ENCODE measurements around the gene NMBR.
"Not testable (repeated sequence)": the region's sequence is repeated elsewhere in the genome, so short reads cannot be mapped to it uniquely, and the experiment has no call there.

The NMBR gene

GRCh38 chr6:142146828-142147662, at the start of gene NMBR, which contains the start of gene VTA1:
TSS of gene NMBR (minus strand) at chr6:142147122. CDS start at chr6:142088658, 58,464 bp downstream.
TSS of gene VTA1 (plus strand) at chr6:142147263. CDS start at chr6:142147288, 25 bp downstream.
- peak; percentile 98 for DNase-seq

DNA sequence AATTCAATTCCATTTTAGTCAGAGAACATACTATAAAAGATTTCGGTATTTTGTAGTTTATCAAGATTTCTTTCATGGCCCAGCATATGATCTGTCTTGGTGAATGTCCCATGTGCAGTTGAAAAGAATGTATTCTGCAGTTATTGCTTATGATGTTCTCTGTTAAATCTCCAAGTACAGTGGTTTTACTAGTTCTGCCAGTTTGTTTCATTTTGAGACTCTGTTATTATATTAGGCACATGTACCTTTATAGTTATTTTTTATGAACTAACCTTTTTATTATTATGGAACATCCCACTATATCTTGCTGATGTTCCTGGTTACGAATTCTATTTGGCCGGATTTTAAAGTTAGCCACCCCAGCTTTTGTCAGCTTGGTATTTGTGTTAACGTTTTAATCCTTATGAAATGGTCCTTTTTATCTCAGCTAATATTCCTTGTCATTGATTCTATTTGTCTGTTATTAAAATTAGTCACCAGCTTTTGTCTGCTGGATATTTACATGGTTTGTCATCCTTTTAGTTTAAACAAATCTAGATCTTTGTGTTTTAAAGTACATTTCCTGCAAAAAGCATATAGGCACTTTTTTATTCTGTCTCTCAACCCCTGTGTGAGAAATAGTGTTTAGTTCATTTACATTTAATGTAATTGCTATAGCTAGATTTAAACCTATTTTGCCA, 49.1 kb upstream of the NMBR start:
- no peak for DNase-seq

- DNase-seq: no peak
These were observed 46.7 kb upstream of the NMBR start for GRCh38 chr6:142193621-142194020.

DNA sequence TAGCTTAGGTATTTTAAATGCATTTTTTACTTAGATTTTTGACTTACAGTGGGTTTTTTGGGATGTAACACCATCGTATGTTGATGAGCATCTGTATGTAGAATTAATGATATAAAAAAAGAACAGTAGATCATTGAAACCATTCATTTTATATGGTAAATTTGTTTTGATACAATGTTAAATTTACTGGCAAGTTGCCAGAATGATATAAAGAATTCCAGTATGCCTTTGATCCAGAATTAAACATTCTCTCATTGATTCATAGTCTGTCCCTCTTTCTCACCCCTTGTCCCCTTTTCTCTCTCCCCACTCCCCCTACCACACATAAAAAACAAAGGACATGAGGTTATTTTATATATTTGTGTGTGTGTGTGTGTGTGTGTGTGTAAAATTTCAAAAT, 45.4 kb upstream of the NMBR start:
- DNase-seq: no peak

- no peak for DNase-seq
These were observed 42.1 kb upstream of the NMBR start for GRCh38 chr6:142189057-142189456.

GRCh38 chr6:142188341-142188740, 41.4 kb upstream of the NMBR start:
- not testable (repeated sequence) for DNase-seq

DNA sequence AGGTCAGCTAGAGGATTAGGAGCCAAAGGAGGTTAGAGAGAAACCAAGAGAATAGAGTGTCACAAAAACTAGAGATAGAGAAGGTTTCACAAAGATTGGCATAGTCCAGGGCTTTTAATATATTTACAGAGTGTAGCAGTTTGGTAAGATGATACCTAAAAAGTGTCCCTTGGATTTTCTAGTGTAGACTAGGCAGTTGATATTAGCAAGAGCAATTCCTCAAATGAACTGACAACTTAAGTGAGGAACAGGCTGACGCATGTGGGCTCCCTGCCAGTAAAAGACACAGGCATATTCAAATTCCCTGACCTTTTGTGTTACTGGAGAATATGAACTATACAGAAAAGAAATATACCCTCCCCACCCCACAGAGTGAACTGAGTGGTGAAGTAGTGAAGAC, 40.3 kb upstream of the NMBR start:
- no peak for DNase-seq

- DNase-seq: no peak
These were observed 38.7 kb upstream of the NMBR start for GRCh38 chr6:142185641-142186040.

DNA sequence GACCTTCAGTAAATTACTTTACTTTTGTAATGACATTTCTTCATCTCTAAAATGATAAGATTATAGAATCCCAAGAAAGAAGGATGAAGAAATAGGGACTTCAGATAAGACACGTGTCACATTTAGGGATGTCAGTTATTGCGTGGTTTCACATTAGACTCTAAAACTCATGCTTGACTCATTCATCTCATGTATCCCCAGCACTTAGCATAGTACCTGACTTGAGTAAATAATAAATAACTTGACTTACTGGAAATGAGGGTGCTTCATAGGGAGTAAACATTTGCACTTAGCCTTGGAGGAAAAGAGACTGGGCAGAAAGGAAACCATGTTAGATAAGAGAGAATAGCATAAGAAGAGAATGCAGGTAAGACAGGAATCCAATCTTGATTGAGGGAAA, 37.4 kb upstream of the NMBR start:
- no peak for DNase-seq

DNA sequence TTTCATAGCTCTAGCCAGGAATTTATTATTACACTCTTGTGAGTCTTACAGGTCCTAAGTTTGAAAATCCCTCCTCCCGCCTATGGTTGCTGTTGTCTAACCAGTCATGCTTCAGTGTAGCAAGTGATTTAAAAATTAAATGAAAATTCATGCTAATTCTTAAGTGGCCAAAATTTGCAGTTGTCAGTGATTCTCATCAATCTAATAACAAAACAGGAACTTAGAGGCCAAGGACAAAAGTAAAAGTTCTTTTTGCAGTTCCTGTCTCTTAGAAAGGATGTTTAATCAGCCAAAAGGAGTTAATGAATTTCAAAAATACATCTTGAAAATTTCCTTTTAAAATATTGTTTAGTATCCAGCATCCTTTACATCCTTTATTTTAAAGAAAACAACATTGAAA, 36.4 kb upstream of the NMBR start:
- no peak for DNase-seq

GRCh38 chr6:142182004-142182403, 35.1 kb upstream of the NMBR start:
- DNase-seq: no peak

- no peak for DNase-seq
These were observed 31.2 kb upstream of the NMBR start for GRCh38 chr6:142178129-142178528.

GRCh38 chr6:142174703-142175102, 27.8 kb upstream of the NMBR start:
- DNase-seq: no peak

- no peak for DNase-seq
These were observed 27.1 kb upstream of the NMBR start for GRCh38 chr6:142173980-142174379.

DNA sequence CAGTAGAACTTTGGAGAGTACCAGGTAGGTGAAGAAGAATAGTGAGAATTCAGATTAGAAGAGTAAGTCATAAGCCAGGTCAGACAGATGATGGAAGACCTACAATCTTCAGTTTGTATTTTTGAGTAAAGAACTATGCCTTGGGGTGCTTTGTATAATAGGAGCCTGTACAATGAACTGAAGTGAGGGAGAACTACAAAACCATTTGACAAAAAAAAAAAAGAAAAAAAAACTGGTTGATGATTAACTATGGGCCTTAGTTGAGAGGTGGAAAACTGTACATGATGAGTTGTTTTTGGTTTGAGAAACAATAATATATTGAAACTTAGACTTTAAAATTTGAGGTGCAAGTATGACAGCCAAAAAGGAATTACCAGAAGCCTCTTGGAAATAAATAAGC, 25.8 kb upstream of the NMBR start:
- DNase-seq: no peak

GRCh38 chr6:142171351-142171750, 24.4 kb upstream of the NMBR start:
- no peak for DNase-seq

DNA sequence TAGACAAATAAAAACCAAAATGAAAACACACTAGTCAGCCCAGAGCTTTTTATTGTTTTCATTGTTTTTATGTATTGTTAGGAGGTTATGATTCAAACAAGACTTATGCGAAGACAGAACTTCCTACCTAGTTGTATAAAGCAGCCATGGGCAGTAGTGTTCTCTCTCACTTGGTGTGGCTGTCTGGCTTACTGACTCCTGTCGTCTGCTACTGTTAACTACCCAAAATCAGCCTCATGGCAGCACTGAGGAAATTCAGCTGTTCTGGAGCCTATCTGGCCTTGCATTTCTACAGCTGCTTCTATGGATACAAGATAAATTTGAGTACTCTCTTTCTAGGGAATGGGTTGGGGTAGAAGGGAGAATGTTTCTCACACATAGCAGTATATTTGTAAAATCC, 20.6 kb upstream of the NMBR start:
- no peak for DNase-seq

DNA sequence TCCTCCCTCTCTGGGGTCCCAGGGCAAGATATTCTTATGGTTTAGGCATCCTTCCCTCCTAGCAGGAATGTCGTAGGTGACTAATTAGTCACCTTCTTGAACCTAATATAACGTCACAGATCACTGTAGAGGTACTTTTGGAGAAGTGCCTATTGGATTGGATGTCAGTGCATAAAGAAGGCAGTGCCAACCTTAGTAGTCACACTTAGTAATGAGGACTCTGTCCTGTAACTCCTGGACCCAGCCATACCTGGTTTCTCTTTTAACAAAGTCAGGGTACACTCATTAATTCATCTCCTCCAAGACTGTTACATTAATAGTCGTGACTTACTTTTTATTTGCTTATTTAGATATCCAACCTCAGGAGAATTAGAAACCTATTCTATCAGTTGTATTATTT, 20.1 kb upstream of the NMBR start:
- no peak for DNase-seq

DNA sequence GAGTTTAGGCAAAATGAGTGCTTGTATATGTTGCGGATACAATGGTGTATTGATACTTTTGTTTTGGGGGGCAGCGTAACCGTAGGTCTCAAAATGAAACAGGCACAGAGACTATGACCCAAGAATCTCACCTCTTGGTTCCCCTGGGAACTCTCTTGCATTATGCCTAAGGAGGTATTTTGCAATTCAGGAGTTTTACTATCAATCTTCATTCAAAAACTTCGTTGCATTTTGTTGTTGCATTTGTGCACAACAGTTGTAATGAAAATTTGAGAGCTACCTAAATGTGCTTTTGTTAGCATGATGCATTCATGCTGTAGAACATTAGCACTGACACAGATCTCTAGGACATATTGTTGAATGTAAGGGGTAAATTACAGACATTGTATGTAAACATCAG, 18.3 kb upstream of the NMBR start:
- DNase-seq: no peak

DNA sequence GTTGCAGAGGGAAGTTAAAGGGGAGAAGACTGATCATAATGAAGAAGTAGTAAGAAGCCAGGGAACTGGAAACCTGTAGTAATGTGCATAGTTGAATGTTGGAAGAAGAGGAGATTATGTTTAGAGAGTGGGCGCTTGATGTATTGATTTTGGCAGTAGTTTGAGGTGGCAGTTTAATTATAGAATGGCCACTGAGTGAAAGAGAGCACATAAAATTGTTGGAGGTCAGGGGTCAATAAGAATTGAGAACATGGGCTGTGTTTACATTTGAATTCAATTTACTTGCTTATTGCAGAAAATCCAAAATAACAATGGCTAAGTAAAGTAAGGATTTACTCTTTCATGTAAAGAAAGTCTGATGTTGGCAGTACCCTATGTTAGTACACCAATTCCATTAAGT, 15.9 kb upstream of the NMBR start:
- no peak for DNase-seq

GRCh38 chr6:142156758-142157068, 9.8 kb upstream of the NMBR start:
- not testable (repeated sequence) for DNase-seq

DNA sequence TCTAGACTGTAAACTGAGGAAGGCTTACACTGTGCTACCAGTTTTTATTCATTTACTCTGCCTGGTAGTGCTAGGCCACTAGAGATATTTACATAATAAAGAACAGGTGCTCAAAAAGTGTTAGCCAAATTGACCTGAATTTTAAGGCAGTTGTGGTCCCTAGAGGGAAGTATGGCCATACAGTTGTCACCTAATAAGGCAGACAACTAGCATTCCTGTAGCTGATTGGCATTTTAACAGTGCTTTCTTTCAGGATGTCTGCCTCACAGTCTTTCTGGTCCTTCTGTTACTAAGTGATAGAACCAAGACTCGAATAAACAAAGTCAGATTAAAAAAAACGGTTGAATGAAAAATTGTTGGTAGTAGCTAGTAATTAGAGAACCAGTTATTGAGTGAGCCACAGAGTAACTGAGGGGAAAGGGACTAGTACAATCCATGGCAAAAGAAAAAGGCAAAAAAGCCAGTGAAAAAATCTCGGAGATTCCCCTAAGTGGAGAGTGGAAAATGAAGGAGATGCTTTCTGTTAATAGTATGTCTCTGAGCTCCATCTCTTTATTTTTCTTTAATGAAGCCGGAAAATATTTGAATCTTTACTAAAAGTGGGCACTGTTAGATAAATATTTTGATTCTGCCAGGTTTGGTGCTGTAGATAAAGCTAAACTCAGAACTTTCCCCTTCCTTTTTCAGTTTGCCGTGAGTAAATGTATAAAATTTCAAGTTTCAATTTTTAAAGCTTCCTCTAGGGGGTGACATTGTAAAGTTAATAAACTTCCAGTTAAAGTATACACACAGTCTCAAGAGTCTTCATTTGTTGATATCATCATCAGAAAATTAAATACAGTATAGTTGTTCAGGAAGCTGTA, 9.2 kb upstream of the NMBR start:
- DNase-seq: peak; percentile 44

GRCh38 chr6:142155091-142155490, 8.2 kb upstream of the NMBR start:
- DNase-seq: no peak

- no peak for DNase-seq
These were observed 7.4 kb upstream of the NMBR start for GRCh38 chr6:142154336-142154735.

Data from CD4-positive, alpha-beta T cell treated with Interleukin-10 for 1 hour (primary cell).